ENCODE data around the gene MMP7.

Gene MMP7

DNA sequence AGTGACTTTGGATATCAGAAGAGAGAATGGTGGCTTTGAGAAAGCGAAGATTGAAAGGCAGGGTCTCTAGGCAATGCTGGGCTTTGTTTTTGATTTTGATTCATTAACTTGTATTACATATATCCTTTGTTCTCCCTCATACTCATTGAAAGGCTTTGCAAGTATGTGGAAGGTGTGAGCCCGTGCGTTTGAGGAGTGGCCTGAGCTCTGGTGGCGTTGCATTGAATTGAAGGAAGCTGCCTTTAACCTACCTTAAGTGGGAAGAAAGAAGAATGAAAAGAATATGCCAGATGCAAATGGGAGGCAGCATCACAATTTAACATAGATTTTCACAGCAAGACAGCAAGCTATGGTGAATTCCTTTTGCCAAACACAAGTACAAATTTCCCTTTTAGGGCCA is 6.7 kb downstream of the MMP7 start:
- Histone ChIP-seq H2BK15ac (ENCODE audit: low read length) (no peak overlapping the region), H3K4ac (ENCODE audit: low read length) (no peak overlapping the region), H3K4me3 (ENCODE audit: low read length in 2 of 2) (no peak overlapping the region), H2BK120ac (ENCODE audit: low read depth, low read length) (no peak overlapping the region), H2AK5ac (ENCODE audit: low read depth, low read length) (no peak overlapping the region), H4K8ac (ENCODE audit: low read depth, low read length) (no peak overlapping the region), H3K23ac (ENCODE audit: low read depth, low read length, poor library complexity) (no peak overlapping the region), H3K9ac (ENCODE audit: low read depth, low read length, poor library complexity) (no peak overlapping the region), H4K91ac (ENCODE audit: low read depth, low read length, poor library complexity) (no peak overlapping the region), H3K79me1 (ENCODE audit: low read depth, low read length) (no peaks in the 10 kb centered on the region), H3K4me2 (ENCODE audit: insufficient read depth, low read length, poor library complexity, severe bottlenecking) (no peak overlapping the region), H3K27me3 (ENCODE audit: control insufficient read depth in 3 of 3, insufficient read depth in 3 of 3, low read depth in 1 of 3, low read length in 3 of 3) (peaks cover 0 to 4% (median 0%) of the 10 kb centered on the region in 3 experiments), H3K27ac (replicated peaks; ENCODE audit: low read length) (no peak overlapping the region), H2BK5ac (ENCODE audit: low read length) (no peak overlapping the region), H3K14ac (ENCODE audit: low read length) (no peak overlapping the region), H2BK12ac (ENCODE audit: low read length) (no peak overlapping the region), H3K36me3 (replicated peaks in 1 of 2; ENCODE audit: control insufficient read depth in 2 of 2, insufficient read depth in 2 of 2, low read length in 2 of 2) (no peaks in the 10 kb centered on the region), H3K18ac (ENCODE audit: low read length) (no peak overlapping the region), H3K9me3 (replicated peaks in 1 of 2; ENCODE audit: control insufficient read depth in 2 of 2, insufficient read depth in 1 of 2, low read depth in 1 of 2, low read length in 2 of 2) (no peaks in the 10 kb centered on the region), H3K4me1 (ENCODE audit: control insufficient read depth in 2 of 2, insufficient read depth in 1 of 2, low read depth in 1 of 2, low read length in 2 of 2) (no peaks in the 10 kb centered on the region), H2AFZ (ENCODE audit: low read length) (no peak overlapping the region)
- DNase-seq (ENCODE audit: low spot score), result no peak
- WGBS, 2 donors (ENCODE audit: extremely low coverage in 2 of 2, insufficient read length in 2 of 2, insufficient replicate concordance in 1 of 2), result no CpG with 5 or more reads among the region's 4 CpGs

DNA sequence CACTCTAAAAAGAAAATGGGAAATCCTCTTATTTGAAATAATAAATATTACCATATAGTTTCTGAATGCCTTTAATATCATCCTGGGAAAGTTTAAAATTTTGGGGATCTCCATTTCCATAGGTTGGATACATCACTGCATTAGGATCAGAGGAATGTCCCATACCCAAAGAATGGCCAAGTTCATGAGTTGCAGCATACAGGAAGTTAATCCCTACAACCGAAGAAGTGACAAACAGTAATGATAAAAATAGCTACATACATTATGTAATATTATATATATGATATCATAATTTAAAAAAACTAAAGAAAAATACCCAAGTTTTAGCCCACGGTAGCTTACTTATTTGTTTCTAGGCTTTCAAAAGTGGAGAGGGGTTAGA is 7.4 kb downstream of the MMP7 start:
- Histone ChIP-seq H3K14ac (ENCODE audit: low read length) (no peak overlapping the region), H3K18ac (ENCODE audit: low read length) (no peak overlapping the region), H2BK15ac (ENCODE audit: low read length) (no peak overlapping the region), H2BK12ac (ENCODE audit: low read length) (no peak overlapping the region), H4K91ac (ENCODE audit: low read depth, low read length, poor library complexity) (no peak overlapping the region), H3K79me1 (ENCODE audit: low read depth, low read length) (no peaks in the 10 kb centered on the region), H2AFZ (ENCODE audit: low read length) (no peak overlapping the region), H2BK120ac (ENCODE audit: low read depth, low read length) (no peak overlapping the region), H3K27ac (replicated peaks; ENCODE audit: low read length) (no peak overlapping the region), H3K4me3 (ENCODE audit: low read length in 2 of 2) (no peak overlapping the region), H3K23ac (ENCODE audit: low read depth, low read length, poor library complexity) (no peak overlapping the region), H4K8ac (ENCODE audit: low read depth, low read length) (no peak overlapping the region), H2AK5ac (ENCODE audit: low read depth, low read length) (no peak overlapping the region), H3K4me2 (ENCODE audit: insufficient read depth, low read length, poor library complexity, severe bottlenecking) (no peak overlapping the region), H3K36me3 (replicated peaks in 1 of 2; ENCODE audit: control insufficient read depth in 2 of 2, insufficient read depth in 2 of 2, low read length in 2 of 2) (no peaks in the 10 kb centered on the region), H2BK5ac (ENCODE audit: low read length) (no peak overlapping the region), H3K4ac (ENCODE audit: low read length) (no peak overlapping the region), H3K27me3 (ENCODE audit: control insufficient read depth in 3 of 3, insufficient read depth in 3 of 3, low read depth in 1 of 3, low read length in 3 of 3) (peaks cover 0 to 4% (median 0%) of the 10 kb centered on the region in 3 experiments), H3K9me3 (replicated peaks in 1 of 2; ENCODE audit: control insufficient read depth in 2 of 2, insufficient read depth in 1 of 2, low read depth in 1 of 2, low read length in 2 of 2) (no peaks in the 10 kb centered on the region), H3K4me1 (ENCODE audit: control insufficient read depth in 2 of 2, insufficient read depth in 1 of 2, low read depth in 1 of 2, low read length in 2 of 2) (no peaks in the 10 kb centered on the region), H3K9ac (ENCODE audit: low read depth, low read length, poor library complexity) (no peak overlapping the region)
- no peak for DNase-seq (ENCODE audit: low spot score)
- no CpG with 5 or more reads among the region's 2 CpGs for WGBS, 2 donors (ENCODE audit: extremely low coverage in 2 of 2, insufficient read length in 2 of 2, insufficient replicate concordance in 1 of 2)

DNA sequence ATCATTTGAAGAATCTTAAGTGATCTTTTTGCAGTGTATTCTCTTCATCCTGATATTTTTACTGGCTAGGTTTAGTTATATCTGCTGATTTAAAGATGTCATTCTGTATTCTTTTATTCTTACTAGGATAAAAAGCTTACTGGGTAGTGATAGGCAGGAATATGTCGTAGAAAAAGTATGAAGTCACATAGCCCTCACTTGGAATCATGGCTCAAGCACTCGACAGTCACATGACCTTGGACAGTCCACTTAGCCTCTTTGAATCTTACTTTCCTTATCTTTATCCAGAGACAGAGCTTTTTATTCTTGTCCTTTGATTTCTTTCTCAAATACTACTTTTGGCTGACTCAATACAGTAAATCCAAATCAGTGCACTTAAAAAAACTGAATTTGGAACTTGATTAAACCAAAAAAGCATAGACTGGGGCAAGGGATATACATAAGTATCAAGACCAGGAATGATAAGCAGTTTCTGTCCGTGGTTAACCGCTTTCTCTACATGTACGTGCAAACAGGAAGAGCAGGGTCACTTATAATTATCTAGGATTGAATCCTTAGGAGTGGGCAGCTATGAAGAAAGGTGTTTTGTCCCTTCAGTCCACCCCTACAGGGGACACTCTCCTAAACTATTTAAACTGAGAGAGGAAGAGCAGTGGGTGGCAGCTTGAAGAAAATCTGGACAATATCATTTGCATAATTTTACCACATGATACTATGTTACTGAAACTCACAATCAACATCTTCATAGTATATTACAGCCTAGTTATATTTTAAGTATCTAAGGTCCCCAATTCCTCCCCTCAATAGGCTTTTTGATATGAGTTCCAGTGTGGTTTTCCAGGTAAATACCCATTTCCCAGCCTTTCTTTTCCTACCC is 8.0 kb downstream of the MMP7 start:
- Histone ChIP-seq H3K4ac (ENCODE audit: low read length) (no peak overlapping the region), H4K91ac (ENCODE audit: low read depth, low read length, poor library complexity) (no peak overlapping the region), H4K8ac (ENCODE audit: low read depth, low read length) (no peak overlapping the region), H2AK5ac (ENCODE audit: low read depth, low read length) (no peak overlapping the region), H3K79me1 (ENCODE audit: low read depth, low read length) (no peaks in the 10 kb centered on the region), H3K9ac (ENCODE audit: low read depth, low read length, poor library complexity) (no peak overlapping the region), H2BK5ac (ENCODE audit: low read length) (no peak overlapping the region), H3K27ac (replicated peaks; ENCODE audit: low read length) (no peak overlapping the region), H2BK120ac (ENCODE audit: low read depth, low read length) (no peak overlapping the region), H3K4me3 (ENCODE audit: low read length in 2 of 2) (no peak overlapping the region), H3K14ac (ENCODE audit: low read length) (no peak overlapping the region), H3K9me3 (replicated peaks in 1 of 2; ENCODE audit: control insufficient read depth in 2 of 2, insufficient read depth in 1 of 2, low read depth in 1 of 2, low read length in 2 of 2) (no peaks in the 10 kb centered on the region), H3K4me2 (ENCODE audit: insufficient read depth, low read length, poor library complexity, severe bottlenecking) (no peak overlapping the region), H3K4me1 (ENCODE audit: control insufficient read depth in 2 of 2, insufficient read depth in 1 of 2, low read depth in 1 of 2, low read length in 2 of 2) (no peaks in the 10 kb centered on the region), H2BK15ac (ENCODE audit: low read length) (no peak overlapping the region), H3K18ac (ENCODE audit: low read length) (no peak overlapping the region), H2AFZ (ENCODE audit: low read length) (no peak overlapping the region), H3K36me3 (replicated peaks in 1 of 2; ENCODE audit: control insufficient read depth in 2 of 2, insufficient read depth in 2 of 2, low read length in 2 of 2) (no peaks in the 10 kb centered on the region), H3K27me3 (ENCODE audit: control insufficient read depth in 3 of 3, insufficient read depth in 3 of 3, low read depth in 1 of 3, low read length in 3 of 3) (peaks cover 0 to 2% (median 0%) of the 10 kb centered on the region in 3 experiments), H2BK12ac (ENCODE audit: low read length) (no peak overlapping the region), H3K23ac (ENCODE audit: low read depth, low read length, poor library complexity) (no peak overlapping the region)
- no peak for DNase-seq (ENCODE audit: low spot score)
- no CpG with 5 or more reads among the region's 5 CpGs for WGBS, 2 donors (ENCODE audit: extremely low coverage in 2 of 2, insufficient read length in 2 of 2, insufficient replicate concordance in 1 of 2)

DNA sequence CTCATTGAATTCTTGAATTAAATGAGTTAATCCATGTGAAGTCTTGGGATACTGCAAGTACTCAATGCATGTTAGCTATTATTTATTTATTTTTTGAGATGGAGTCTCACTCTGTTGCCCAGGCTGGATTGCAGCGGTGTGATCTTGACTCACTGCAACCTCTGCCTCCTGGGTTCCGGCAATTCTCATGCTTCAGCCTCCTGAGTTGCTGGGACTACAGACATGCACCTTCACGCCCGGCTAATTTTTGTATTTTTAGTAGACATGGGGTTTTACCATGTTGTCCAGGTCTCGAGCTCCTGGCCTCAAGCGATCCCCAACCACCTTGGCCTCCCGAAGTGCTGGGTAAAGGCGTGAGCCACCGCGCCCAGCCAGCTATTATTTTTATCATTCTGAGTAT is 9.4 kb downstream of the MMP7 start:
- no peak overlapping the region for H2BK120ac ChIP-seq (ENCODE audit: low read depth, low read length)
- H3K9ac ChIP-seq (ENCODE audit: low read depth, low read length, poor library complexity), result no peak overlapping the region
- no peak overlapping the region for H4K8ac ChIP-seq (ENCODE audit: low read depth, low read length)
- no CpG with 5 or more reads among the region's 10 CpGs for WGBS, 2 donors (ENCODE audit: extremely low coverage in 2 of 2, insufficient read length in 2 of 2, insufficient replicate concordance in 1 of 2)
- H2BK15ac ChIP-seq (ENCODE audit: low read length), result no peak overlapping the region
- no peak overlapping the region for H3K14ac ChIP-seq (ENCODE audit: low read length)
- H3K9me3 ChIP-seq (replicated peaks in 1 of 2; ENCODE audit: control insufficient read depth in 2 of 2, insufficient read depth in 1 of 2, low read depth in 1 of 2, low read length in 2 of 2), result no peaks in the 10 kb centered on the region
- H3K4me3 ChIP-seq (ENCODE audit: low read length in 2 of 2), result no peak overlapping the region
- no peak overlapping the region for H2BK5ac ChIP-seq (ENCODE audit: low read length)
- no peaks in the 10 kb centered on the region for H3K79me1 ChIP-seq (ENCODE audit: low read depth, low read length)
- no peaks in the 10 kb centered on the region for H3K27me3 ChIP-seq (ENCODE audit: control insufficient read depth in 3 of 3, insufficient read depth in 3 of 3, low read depth in 1 of 3, low read length in 3 of 3)
- no peak overlapping the region for H3K4me2 ChIP-seq (ENCODE audit: insufficient read depth, low read length, poor library complexity, severe bottlenecking)
- H2AK5ac ChIP-seq (ENCODE audit: low read depth, low read length), result no peak overlapping the region
- H3K4ac ChIP-seq (ENCODE audit: low read length), result no peak overlapping the region
- no peak for DNase-seq (ENCODE audit: low spot score)
- H2AFZ ChIP-seq (ENCODE audit: low read length), result no peak overlapping the region
- no peak overlapping the region for H4K91ac ChIP-seq (ENCODE audit: low read depth, low read length, poor library complexity)
- H2BK12ac ChIP-seq (ENCODE audit: low read length), result no peak overlapping the region
- H3K4me1 ChIP-seq (ENCODE audit: control insufficient read depth in 2 of 2, insufficient read depth in 1 of 2, low read depth in 1 of 2, low read length in 2 of 2), result no peaks in the 10 kb centered on the region
- no peak overlapping the region for H3K23ac ChIP-seq (ENCODE audit: low read depth, low read length, poor library complexity)
- no peaks in the 10 kb centered on the region for H3K36me3 ChIP-seq (replicated peaks in 1 of 2; ENCODE audit: control insufficient read depth in 2 of 2, insufficient read depth in 2 of 2, low read length in 2 of 2)
- no peak overlapping the region for H3K18ac ChIP-seq (ENCODE audit: low read length)
- no peak overlapping the region for H3K27ac ChIP-seq (replicated peaks; ENCODE audit: low read length)

Data from neuronal stem cell (in vitro differentiated cells).